GM12878 (cell line): ENCODE data around the gene HMGCLL1. TPM values are rescaled to one million over a fixed set of nuclear protein-coding genes. Genes with fewer than 3 reads are reported as not detected.

Experiments used
- ATAC-seq: fragments of 200-7000 bp; cut with Tn5 transposase; 3 replicates; pipeline ENCODE4 v1.9.1; 2020; ENCODE audit warnings: mild to moderate bottlenecking, moderate library complexity
- BruUV-seq: library from RNA; stranded (reverse); fragments of 400-500 nt; replicated peaks from 2 replicates; lab custom pipeline; 2021; lab: Mats Ljungman, UMichigan
- CTCF ChIA-PET: fragments of 300-600 bp; sonication (Branson Sonifier 250); formaldehyde crosslinking; extraction: SDS; loops from one replicate; lab custom pipeline; 2021; ENCODE audit warnings: inconsistent platforms; lab: Yijun Ruan, JAX
- POLR2A ChIA-PET: fragments of 350-600 bp; formaldehyde crosslinking; extraction: SDS; loops from one replicate; lab custom pipeline; 2021; ENCODE audit warnings: inconsistent platforms; lab: Charles Lee
- RAD21 ChIA-PET: fragments of 300-600 bp; sonication (Branson Sonifier 250); formaldehyde crosslinking; loops from one replicate; lab custom pipeline; 2023; ENCODE audit warnings: antibody characterized with exemption; ENCODE audit not compliant: unreplicated experiment; lab: Charles Lee
- SMC1A ChIA-PET: fragments of 300-600 bp; sonication (Branson Sonifier 250); formaldehyde crosslinking; loops from one replicate; lab custom pipeline; 2023; ENCODE audit not compliant: unreplicated experiment, uncharacterized antibody; lab: Charles Lee
- DNase-seq: peaks from one replicate; pipeline ENCODE4 v3.0.0-alpha.2; 2011; ENCODE audit warnings: low read depth, low spot score
- FAIRE-seq: peaks from 3 replicates; lab custom pipeline; 2011; peaks lifted over from hg19 to GRCh38; lab: Jason Lieb, UNC
- H2AFZ ChIP-seq: 2 replicates; pipeline ENCODE4 v1.6.0; 2011; ENCODE audit warnings: low read depth, low read length, control low read depth; ENCODE audit not compliant: control insufficient read depth
- H3K27ac ChIP-seq: 2 replicates; pipeline ENCODE4 v1.5.1; 2011; ENCODE audit warnings: control low read depth; ENCODE audit not compliant: control insufficient read depth, insufficient read depth
- H3K27me3 ChIP-seq, 2 experiments: replicated peaks in 1 of 2; 2 replicates each; pipeline versions ENCODE4 v1.6.0 to v1.6.1; 2011; ENCODE audit warnings: low read length in 1 of 2; ENCODE audit not compliant: control insufficient read depth in 2 of 2, insufficient read depth in 2 of 2
- H3K36me3 ChIP-seq, 2 experiments: 2 replicates each; pipeline ENCODE4 v1.5.1; 2011; ENCODE audit warnings: low read length in 1 of 2; ENCODE audit not compliant: control insufficient read depth in 2 of 2, insufficient read depth in 2 of 2
- H3K4me1 ChIP-seq: 2 replicates; pipeline ENCODE4 v1.6.1; 2011; ENCODE audit warnings: mild to moderate bottlenecking, low read length, moderate library complexity, mixed read lengths; ENCODE audit not compliant: control insufficient read depth, insufficient read depth
- H3K4me2 ChIP-seq: 2 replicates; pipeline ENCODE4 v1.6.0; 2011; ENCODE audit warnings: control low read depth; ENCODE audit not compliant: control insufficient read depth, insufficient read depth
- H3K4me3 ChIP-seq: fragments of 200-600 bp; sonication (generic); 2 replicates; pipeline ENCODE4 v1.5.1; 2016
- H3K79me2 ChIP-seq: 2 replicates; pipeline ENCODE4 v1.6.0; 2011; ENCODE audit warnings: low read length; ENCODE audit not compliant: control insufficient read depth, insufficient read depth
- H3K9ac ChIP-seq: 2 replicates; pipeline ENCODE4 v1.8.0; 2011; ENCODE audit warnings: low read length, control low read depth, mixed read lengths; ENCODE audit not compliant: control insufficient read depth, insufficient read depth
- H3K9me3 ChIP-seq: replicated peaks from 3 replicates; pipeline ENCODE4 v1.5.1; 2011; ENCODE audit warnings: mild to moderate bottlenecking, low read length; ENCODE audit not compliant: control insufficient read depth, insufficient read depth
- H4K20me1 ChIP-seq: 2 replicates; pipeline ENCODE4 v1.6.0; 2011; ENCODE audit not compliant: control insufficient read depth, insufficient read depth
- ETV6 ChIP-seq, 2 experiments: fragments of 450-650 bp in 1 of 2; IDR thresholded peaks in 1 of 2; conservative IDR thresholded peaks in 1 of 2; 2 replicates each; pipeline ENCODE4 v1.6.1; 2014; ENCODE audit warnings: antibody characterized with exemption in 1 of 2, borderline replicate concordance in 1 of 2, low read depth in 1 of 2, mild to moderate bottlenecking in 1 of 2, moderate library complexity in 1 of 2
- IKZF2 ChIP-seq, 2 experiments: fragments of 450-650 bp; IDR thresholded peaks; 2 replicates each; pipeline ENCODE4 v1.6.1; 2017; ENCODE audit warnings: mild to moderate bottlenecking in 2 of 2, moderate library complexity in 2 of 2
- KLF5 ChIP-seq: fragments of 450-650 bp; IDR thresholded peaks from 2 replicates; pipeline ENCODE4 v1.6.1; 2014; ENCODE audit warnings: mild to moderate bottlenecking; ENCODE audit not compliant: partially characterized antibody
- WRNIP1 ChIP-seq: IDR thresholded peaks from 2 replicates; pipeline ENCODE4 v1.6.1; 2011; ENCODE audit warnings: low read depth, low read length, improper control_type of control experiment, borderline replicate concordance
- WGBS: methylation state at CpG from one replicate; pipeline ENCODE4 v1.1.6; 2016; ENCODE audit warnings: low lambda C conversion rate; ENCODE audit not compliant: insufficient replicate concordance, insufficient coverage; ENCODE audit errors: missing lambda C conversion rate; 5-methylcytosine and 5-hydroxymethylcytosine counted together
- in situ Hi-C: fragments of 300-500 bp; cut with MboI; formaldehyde crosslinking; loops from 9 replicates; pipeline ENCODE4 v1.14.3; 2018; ENCODE audit warnings: mixed read lengths
- intact Hi-C: fragments of 100-400 bp; cut with micrococcal nuclease; formaldehyde crosslinking; loops from one replicate; pipeline ENCODE4 v1.14.2; 2022; ENCODE audit not compliant: unreplicated experiment
- polyA plus RNA-seq, 11 experiments: library from polyadenylated mRNA; depleted of rRNA in 4 of 11; unstranded in 6 of 11; stranded (reverse) in 5 of 11; fragments of >200 nt; fragmentation: Nextera tagmentation in 4 of 11; fragmentation: Illumina TruSeq in 1 of 11; extraction: Ambion mirVana in 4 of 11; extraction: Trizol in 1 of 11; gene quantifications; 1 replicate in 1 of 11; 2 replicates in 10 of 11; pipeline versions ENCODE4 v1.2.1 to v1.2.3, GENCODE V29; 2011 to 2016; ENCODE audit warnings: inconsistent platforms in 2 of 11, missing spikeins in 2 of 11, low read depth in 1 of 11
- total RNA-seq, 4 experiments: library from RNA; depleted of rRNA in 3 of 4; stranded (reverse); fragments of >200 nt in 3 of 4; fragmentation: Illumina TruSeq in 1 of 4; extraction: Trizol in 1 of 4; gene quantifications; 2 replicates each; pipeline versions ENCODE4 v1.2.1 to v1.2.3, GENCODE V29; 2013 to 2021
- TF ChIP-seq, protein P1 (sequence below): fragments of 150-350 bp; IDR thresholded peaks from 2 replicates; pipeline ENCODE4 v1.6.1; 2014; ENCODE audit warnings: mild to moderate bottlenecking, low read depth, low read length
- TF ChIP-seq, protein P2 (sequence below): fragments of 450-650 bp; IDR thresholded peaks from 2 replicates; pipeline ENCODE4 v1.6.1; 2017; ENCODE audit warnings: mild to moderate bottlenecking, moderate library complexity
- TF ChIP-seq, protein P3 (sequence below): IDR thresholded peaks from 2 replicates; pipeline ENCODE4 v1.6.1; 2011; ENCODE audit warnings: borderline replicate concordance, low read depth, mild to moderate bottlenecking, moderate library complexity, mixed read lengths, low read length; ENCODE audit not compliant: insufficient read depth; ENCODE audit errors: extremely low read length
- TF ChIP-seq, protein P4 (sequence below): fragments of 450-650 bp; IDR thresholded peaks from 2 replicates; pipeline ENCODE4 v1.6.1; 2017; ENCODE audit warnings: mild to moderate bottlenecking
- TF ChIP-seq, protein P5 (sequence below), 3 experiments: IDR thresholded peaks in 2 of 3; conservative IDR thresholded peaks in 1 of 3; 2 replicates each; pipeline ENCODE4 v1.5.1; 2011; ENCODE audit warnings: low read depth in 3 of 3, low read length in 3 of 3, mild to moderate bottlenecking in 3 of 3, control low read depth in 2 of 3, moderate library complexity in 2 of 3, inconsistent platforms in 1 of 3, mixed read lengths in 1 of 3; ENCODE audit not compliant: control insufficient read depth in 2 of 3, insufficient read depth in 1 of 3; ENCODE audit errors: extremely low read depth in 1 of 3

Gene HMGCLL1
- total and polyA plus RNA-seq, 10 of the 15 experiments (the other 5 are each of a cell fraction or from before 2014, with no cell fraction given): not detected

DNA sequence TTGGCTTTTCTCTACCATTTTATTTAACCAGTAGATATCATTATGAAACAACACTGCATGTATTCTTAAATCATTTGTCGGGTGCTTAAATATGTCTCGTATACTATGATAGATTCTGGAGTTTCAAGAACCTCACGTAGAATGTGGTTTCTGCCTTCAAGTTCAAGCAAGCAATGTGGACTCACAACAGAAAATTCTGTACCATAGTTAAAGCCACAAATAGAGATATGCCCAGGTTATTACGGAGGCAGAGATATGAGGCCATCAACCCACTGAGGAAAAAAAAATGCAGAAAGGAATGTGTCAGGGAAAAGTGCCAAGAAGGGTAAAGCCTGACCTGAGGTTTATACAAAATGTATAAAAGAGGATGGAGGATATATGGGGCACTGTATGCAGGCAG, 141.9 kb downstream of the HMGCLL1 start (continued):
- TF ChIP-seq, protein P1, sequence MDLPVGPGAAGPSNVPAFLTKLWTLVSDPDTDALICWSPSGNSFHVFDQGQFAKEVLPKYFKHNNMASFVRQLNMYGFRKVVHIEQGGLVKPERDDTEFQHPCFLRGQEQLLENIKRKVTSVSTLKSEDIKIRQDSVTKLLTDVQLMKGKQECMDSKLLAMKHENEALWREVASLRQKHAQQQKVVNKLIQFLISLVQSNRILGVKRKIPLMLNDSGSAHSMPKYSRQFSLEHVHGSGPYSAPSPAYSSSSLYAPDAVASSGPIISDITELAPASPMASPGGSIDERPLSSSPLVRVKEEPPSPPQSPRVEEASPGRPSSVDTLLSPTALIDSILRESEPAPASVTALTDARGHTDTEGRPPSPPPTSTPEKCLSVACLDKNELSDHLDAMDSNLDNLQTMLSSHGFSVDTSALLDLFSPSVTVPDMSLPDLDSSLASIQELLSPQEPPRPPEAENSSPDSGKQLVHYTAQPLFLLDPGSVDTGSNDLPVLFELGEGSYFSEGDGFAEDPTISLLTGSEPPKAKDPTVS: no peak
- TF ChIP-seq ETV6 (conservative IDR thresholded peaks at IDR 0.05 in 1 of 2, IDR thresholded peaks at IDR 0.05 in 1 of 2; ENCODE audit: borderline replicate concordance in 1 of 2, low read depth in 1 of 2): no peak
- TF ChIP-seq WRNIP1: no peak

DNA sequence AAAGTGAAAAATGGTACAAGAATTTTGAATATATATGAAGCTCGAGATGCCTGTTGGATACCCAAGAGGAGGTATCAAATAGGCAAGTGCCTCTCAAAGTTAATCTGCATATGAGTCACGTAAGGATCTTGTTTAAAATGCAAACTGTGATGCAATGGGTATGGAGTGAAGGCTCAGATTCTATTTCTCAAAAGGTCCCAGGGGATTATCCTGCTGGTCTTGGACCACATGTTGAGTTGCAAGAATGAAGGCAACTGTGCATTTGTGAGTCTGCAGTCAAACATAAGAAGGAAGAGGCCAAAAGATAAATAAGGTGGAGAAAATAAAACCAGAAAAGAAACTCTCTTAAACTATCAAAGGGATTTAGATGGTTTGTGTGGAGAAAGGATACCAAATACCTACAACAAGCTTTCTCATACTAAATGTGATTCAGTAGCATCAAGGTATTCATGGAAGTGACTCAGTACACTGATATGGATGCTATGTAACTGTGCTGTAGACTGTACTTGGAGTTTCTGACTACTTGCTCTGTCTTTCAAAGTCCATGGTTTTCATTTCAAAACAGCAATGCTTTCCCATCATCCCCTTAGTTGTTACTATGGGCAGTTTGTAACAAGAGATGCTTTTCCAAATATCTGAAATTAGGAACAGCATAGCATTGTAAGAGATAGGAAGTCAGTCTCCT, 145.4 kb downstream of the HMGCLL1 start:
- intact Hi-C loops (no loop called here), in situ Hi-C loops (no loop called here)
- H4K20me1 ChIP-seq: no peaks in the 10 kb centered on the region
- no peaks in the 10 kb centered on the region for H3K9me3 ChIP-seq
- no peak overlapping the region for H3K4me2 ChIP-seq
- no peak overlapping the region for H2AFZ ChIP-seq
- H3K79me2 ChIP-seq: no peaks in the 10 kb centered on the region
- no peaks in the 10 kb centered on the region for H3K27me3 ChIP-seq
- no peak overlapping the region for H3K4me3 ChIP-seq
- no peak for ATAC-seq
- POLR2A ChIA-PET: no interaction called here
- CTCF ChIA-PET: no interaction called here
- 0% methylated on average over 2 of the region's 2 CpGs for WGBS
- RAD21 ChIA-PET: no interaction called here
- SMC1A ChIA-PET: no interaction called here
- H3K9ac ChIP-seq: no peak overlapping the region
- H3K27ac ChIP-seq: no peak overlapping the region
- FAIRE-seq: no peak
- no peaks in the 10 kb centered on the region for H3K36me3 ChIP-seq
- no peak for DNase-seq
- BruUV-seq: no TSS peak
- no peaks in the 10 kb centered on the region for H3K4me1 ChIP-seq
- TF ChIP-seq, protein P2, sequence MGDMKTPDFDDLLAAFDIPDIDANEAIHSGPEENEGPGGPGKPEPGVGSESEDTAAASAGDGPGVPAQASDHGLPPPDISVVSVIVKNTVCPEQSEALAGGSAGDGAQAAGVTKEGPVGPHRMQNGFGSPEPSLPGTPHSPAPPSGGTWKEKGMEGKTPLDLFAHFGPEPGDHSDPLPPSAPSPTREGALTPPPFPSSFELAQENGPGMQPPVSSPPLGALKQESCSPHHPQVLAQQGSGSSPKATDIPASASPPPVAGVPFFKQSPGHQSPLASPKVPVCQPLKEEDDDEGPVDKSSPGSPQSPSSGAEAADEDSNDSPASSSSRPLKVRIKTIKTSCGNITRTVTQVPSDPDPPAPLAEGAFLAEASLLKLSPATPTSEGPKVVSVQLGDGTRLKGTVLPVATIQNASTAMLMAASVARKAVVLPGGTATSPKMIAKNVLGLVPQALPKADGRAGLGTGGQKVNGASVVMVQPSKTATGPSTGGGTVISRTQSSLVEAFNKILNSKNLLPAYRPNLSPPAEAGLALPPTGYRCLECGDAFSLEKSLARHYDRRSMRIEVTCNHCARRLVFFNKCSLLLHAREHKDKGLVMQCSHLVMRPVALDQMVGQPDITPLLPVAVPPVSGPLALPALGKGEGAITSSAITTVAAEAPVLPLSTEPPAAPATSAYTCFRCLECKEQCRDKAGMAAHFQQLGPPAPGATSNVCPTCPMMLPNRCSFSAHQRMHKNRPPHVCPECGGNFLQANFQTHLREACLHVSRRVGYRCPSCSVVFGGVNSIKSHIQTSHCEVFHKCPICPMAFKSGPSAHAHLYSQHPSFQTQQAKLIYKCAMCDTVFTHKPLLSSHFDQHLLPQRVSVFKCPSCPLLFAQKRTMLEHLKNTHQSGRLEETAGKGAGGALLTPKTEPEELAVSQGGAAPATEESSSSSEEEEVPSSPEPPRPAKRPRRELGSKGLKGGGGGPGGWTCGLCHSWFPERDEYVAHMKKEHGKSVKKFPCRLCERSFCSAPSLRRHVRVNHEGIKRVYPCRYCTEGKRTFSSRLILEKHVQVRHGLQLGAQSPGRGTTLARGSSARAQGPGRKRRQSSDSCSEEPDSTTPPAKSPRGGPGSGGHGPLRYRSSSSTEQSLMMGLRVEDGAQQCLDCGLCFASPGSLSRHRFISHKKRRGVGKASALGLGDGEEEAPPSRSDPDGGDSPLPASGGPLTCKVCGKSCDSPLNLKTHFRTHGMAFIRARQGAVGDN: no peak
- TF ChIP-seq, protein P3, sequence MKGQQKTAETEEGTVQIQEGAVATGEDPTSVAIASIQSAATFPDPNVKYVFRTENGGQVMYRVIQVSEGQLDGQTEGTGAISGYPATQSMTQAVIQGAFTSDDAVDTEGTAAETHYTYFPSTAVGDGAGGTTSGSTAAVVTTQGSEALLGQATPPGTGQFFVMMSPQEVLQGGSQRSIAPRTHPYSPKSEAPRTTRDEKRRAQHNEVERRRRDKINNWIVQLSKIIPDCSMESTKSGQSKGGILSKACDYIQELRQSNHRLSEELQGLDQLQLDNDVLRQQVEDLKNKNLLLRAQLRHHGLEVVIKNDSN: no peak
- TF ChIP-seq IKZF2 (IDR thresholded peaks at IDR 0.05) (no peak), KLF5 (no peak)
- TF ChIP-seq, protein P4, sequence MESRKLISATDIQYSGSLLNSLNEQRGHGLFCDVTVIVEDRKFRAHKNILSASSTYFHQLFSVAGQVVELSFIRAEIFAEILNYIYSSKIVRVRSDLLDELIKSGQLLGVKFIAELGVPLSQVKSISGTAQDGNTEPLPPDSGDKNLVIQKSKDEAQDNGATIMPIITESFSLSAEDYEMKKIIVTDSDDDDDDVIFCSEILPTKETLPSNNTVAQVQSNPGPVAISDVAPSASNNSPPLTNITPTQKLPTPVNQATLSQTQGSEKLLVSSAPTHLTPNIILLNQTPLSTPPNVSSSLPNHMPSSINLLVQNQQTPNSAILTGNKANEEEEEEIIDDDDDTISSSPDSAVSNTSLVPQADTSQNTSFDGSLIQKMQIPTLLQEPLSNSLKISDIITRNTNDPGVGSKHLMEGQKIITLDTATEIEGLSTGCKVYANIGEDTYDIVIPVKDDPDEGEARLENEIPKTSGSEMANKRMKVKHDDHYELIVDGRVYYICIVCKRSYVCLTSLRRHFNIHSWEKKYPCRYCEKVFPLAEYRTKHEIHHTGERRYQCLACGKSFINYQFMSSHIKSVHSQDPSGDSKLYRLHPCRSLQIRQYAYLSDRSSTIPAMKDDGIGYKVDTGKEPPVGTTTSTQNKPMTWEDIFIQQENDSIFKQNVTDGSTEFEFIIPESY: no peak
- TF ChIP-seq, protein P5, sequence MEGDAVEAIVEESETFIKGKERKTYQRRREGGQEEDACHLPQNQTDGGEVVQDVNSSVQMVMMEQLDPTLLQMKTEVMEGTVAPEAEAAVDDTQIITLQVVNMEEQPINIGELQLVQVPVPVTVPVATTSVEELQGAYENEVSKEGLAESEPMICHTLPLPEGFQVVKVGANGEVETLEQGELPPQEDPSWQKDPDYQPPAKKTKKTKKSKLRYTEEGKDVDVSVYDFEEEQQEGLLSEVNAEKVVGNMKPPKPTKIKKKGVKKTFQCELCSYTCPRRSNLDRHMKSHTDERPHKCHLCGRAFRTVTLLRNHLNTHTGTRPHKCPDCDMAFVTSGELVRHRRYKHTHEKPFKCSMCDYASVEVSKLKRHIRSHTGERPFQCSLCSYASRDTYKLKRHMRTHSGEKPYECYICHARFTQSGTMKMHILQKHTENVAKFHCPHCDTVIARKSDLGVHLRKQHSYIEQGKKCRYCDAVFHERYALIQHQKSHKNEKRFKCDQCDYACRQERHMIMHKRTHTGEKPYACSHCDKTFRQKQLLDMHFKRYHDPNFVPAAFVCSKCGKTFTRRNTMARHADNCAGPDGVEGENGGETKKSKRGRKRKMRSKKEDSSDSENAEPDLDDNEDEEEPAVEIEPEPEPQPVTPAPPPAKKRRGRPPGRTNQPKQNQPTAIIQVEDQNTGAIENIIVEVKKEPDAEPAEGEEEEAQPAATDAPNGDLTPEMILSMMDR (IDR thresholded peaks at IDR 0.05 in 2 of 3, conservative IDR thresholded peaks at IDR 0.05 in 1 of 3; ENCODE audit: control insufficient read depth in 2 of 3, extremely low read depth in 1 of 3, insufficient read depth in 1 of 3, low read depth in 3 of 3, low read length in 3 of 3): no peak
